HG03378 (cell line): Measurements from ENCODE around the gene GPBAR1.

Source experiments
- ATAC-seq: cut with Tn5 transposase; IDR thresholded peaks from one replicate; pipeline ENCODE4 v1.9.1; 2021; ENCODE audit warnings: mild to moderate bottlenecking, moderate library complexity; ENCODE audit not compliant: unreplicated experiment

GPBAR1 gene

GRCh38 chr2:218238887-218239286 lies 21.9 kb upstream of the GPBAR1 start:
- no peak for ATAC-seq

DNA sequence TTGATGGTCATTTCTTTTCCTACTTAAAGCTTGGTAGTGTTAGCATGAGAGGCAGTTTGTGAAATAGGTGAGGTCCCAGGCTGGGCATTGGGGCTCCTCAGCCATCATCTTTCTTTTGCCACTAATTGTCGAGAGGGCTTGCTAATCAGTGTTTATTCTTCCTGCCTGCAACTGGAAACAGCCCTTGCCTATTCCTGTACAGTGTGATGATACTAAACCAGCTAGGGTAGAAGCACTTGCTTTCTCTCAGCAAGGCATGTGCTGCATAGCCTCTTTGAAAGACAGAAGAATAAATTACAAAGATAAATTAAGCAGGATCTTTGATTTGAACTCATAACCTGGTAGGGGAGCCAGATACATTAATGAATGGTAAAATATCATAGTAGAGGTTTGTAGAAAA lies 16.6 kb upstream of the GPBAR1 start:
- ATAC-seq: no peak

DNA sequence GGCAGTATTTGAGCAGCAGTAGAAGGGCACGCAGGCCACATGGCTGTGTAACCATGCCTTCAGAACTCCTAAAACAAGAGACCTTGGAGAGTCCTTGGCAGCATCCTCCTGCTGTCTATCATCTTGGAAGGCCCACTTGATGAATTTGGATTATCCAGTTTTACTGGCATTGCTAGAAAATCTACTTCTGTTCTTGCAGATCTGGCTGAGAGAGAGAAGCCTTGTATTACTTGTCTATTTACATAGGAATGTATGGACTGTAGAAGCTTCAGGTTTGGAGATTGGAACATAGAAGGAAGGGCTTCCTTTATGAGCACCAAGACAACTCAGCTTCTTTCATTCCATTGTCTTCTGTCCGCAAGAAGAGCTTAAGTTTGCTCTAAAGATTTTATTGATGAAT lies 16.1 kb upstream of the GPBAR1 start:
- no peak for ATAC-seq

DNA sequence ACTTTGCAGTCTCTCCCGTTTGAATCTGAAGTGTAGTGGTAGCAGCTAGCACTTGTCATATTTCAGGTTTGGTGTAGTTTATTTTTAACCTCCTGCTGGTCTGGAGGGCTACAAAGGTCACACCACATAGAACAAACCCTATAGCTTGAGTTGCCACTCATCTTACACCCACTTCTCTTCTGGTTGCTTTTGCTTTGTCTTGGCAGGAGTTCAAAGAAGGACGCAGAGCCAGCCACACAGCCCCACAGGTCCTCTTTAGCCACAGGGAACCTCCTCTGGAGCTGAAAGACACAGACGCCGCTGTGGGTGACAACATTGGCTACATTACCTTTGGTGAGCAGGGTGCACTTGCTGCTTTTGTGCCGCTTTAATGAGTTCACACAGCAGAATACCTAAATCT lies 15.6 kb upstream of the GPBAR1 start:
- no peak for ATAC-seq

DNA sequence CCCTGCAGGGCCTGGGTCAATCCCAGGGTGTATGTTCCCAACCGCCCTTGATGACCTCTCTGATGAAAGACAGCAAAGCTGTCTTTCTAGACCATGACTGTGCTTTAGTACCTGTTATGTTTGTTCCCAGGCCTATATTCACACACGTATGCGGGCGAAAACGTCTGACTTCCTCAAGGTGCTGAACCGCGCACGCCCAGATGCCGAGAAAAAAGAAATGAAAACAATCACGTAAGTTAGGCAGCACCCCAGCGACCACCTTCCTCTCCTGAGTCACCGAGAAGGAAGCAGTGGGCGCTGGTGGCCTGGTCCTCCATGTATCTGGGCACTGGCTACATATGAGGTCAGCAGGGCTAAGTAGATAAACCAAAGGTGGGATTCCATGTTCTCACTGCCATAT lies 11.1 kb upstream of the GPBAR1 start:
- no peak for ATAC-seq

DNA sequence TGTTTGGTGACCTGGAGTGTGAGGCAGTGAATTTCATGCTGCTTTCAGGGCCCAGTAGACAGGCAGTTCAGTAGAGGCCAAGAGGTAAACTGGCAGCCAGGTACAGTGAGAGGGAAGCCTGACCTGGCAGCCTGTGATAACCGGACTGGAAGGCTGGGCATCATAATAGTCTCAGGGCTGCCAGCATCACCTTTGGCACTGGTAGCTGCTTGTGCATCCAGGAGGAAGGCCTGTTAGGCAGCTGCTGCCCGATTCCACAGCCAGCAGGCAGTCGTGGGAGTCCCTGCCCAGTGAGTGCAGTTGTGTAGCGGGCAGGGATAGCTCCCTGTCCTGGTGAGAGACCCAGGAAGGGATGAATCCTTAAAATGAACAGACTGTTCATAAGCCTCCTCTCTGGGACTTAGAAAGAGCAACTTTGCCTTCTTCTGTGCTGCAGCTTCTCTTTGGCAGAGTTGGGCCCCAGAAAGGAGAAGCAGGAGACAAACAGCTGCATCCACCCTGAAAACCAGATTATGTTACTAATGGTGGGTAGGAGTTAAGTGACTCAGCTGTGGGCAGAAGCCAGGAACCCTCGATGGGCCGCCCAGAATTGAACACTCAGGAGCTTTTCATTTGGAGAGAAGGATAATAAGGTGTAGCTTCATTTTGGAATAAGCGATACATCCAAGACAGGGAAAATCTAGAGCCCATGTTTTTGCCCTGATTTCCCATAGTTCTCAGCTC lies 8.1 kb upstream of the GPBAR1 start:
- ATAC-seq: no peak

- ATAC-seq: no peak
These were observed 7.6 kb upstream of the GPBAR1 start for GRCh38 chr2:218253232-218253625.

GRCh38 chr2:218255446-218255845 lies 5.4 kb upstream of the GPBAR1 start:
- ATAC-seq: no peak

GRCh38 chr2:218256612-218257350 lies 4.0 kb upstream of the GPBAR1 start:
- no peak for ATAC-seq

GRCh38 chr2:218257390-218257981 lies 3.3 kb upstream of the GPBAR1 start:
- ATAC-seq: peak; percentile 61

DNA sequence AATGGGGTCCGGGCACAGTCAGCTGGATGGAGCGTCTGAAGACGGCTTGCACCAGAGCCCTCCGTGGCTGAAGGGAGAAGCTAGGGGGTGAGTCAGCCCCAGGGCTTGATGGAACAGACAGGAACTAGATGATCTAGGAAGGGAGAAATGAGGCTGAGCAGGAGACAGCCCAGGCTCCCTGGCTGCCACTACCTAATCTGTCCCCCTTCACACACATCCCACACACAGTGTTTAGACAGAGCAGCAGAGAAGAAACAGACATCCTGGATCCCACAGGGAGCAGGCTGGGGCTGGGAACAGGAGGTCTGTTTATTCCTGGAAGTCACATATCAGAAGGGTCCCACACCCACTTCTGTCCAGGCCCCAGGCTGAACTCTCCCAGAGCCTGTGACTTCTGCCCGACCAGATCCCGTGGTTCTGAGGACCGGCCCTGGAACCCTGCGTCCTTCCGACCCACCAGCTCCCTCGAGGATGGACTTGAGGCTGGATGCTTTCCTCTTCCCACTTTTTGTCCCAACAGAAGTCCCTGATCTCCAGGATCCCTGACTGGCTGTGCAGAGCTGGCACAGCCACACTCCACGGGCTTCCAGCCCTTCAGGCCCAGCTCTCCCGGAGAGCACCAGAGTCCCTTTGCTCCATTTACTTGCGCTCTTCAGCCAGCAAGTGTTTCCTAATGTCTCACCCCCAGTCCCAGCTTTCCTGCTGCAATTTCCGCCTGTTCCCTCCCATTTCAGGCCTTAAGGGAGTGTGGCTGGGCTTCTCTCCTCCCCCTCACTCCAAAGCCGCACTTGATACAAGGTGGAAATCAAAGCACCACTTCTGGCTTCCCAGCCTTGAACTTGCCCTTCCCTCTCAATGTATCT lies 1.5 kb upstream of the GPBAR1 start:
- no peak for ATAC-seq

GRCh38 chr2:218260166-218260565 lies 649 bp upstream of the GPBAR1 start:
- no peak for ATAC-seq

GRCh38 chr2:218261423-218262236 lies 815 bp downstream of the GPBAR1 start:
- ATAC-seq: no peak

DNA sequence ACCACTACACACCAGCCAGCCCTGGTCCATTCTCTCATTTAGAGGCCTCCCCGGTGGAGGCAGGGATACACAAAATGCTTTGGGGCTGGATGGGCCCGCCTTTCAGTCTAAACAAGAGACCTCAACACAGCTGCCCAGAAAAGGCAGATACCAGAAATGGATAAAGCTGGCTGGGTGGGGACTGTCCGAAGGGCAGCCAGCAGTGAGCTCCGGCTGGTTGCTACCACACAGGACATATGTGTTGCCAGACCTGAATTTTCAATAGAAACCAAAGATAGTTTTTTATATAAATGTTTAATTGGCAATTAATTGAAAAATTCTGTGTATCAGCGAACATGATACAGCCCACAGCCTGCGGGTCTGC lies 1.4 kb downstream of the GPBAR1 start:
- no peak for ATAC-seq

GRCh38 chr2:218262631-218263586 lies 2.1 kb downstream of the GPBAR1 start:
- ATAC-seq: no peak

DNA sequence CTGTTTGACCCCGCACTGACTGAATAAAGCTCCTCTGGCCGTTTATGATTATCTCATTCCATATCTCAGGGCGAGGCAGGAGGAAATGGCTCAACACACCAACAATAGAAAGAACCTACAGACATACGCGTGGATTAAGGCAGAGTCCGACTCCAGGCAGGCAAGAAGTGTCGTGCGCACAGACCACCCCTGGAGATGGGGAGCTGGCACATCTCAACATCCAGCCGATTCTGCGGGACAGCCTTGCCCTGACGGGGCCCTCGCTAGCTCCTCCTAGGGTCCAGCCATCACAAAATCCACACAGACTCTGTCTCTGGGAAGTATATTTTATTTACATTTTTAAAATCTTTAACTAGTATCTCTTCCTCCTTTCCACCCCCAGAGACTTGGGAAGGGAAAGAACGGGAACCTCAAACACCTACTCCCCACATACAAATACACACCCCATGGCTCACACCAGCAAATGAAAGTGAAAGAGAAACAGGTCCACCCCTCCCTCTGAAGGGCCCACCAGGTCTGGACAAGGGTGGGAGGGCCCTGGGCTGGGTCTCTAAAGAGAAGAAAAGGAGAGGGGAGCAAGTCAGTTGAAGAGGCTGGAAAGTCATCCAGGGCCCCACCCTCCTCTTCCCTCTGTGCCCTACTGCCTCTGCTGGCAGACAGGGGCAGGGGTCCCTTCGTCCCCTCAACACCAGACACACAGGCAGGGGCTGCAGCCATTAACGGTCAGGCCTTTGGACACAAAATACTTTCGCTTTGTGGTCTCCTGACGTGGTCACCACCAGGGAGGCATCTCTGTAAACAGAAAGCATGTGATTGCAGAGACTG lies 3.2 kb downstream of the GPBAR1 start:
- no peak for ATAC-seq

- no peak for ATAC-seq
These were observed 4.2 kb downstream of the GPBAR1 start for GRCh38 chr2:218264773-218265561.

DNA sequence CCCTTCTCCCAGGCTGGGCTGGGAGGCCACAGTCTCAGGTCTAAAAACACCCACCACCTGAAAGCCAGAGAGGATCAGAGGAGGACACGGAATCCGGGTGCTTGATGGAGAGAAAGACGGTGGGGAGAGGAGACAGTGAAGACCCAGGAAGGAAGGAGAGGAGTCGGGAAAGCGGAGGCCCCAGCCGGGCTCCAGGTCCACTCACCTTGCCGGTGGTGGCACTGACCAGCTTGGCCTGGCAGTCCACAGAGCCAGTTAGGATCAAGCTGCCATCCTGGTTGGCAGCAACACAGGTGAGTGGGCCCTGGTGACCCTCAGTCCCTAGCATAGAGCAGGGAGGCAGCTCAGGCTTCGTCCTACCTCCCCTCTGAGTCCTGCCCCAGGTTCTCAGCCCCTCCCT lies 4.8 kb downstream of the GPBAR1 start:
- no peak for ATAC-seq
